Activated naive CD8-positive, alpha-beta T cell treated with anti-CD3 and anti-CD28 coated beads, Interleukin-2, amount 10 ng/mL, durations not matched to agents 7 days and 5 days (primary cell): ENCODE data around the gene SPN. TPM values are rescaled to one million over a fixed set of nuclear protein-coding genes. Genes with fewer than 3 reads are reported as not detected.
A peak's percentile ranks its signal among the peaks of the same experiment; 100 is the strongest.
"Not testable (repeated sequence)": the region's sequence is repeated elsewhere in the genome, so short reads cannot be mapped to it uniquely, and the experiment has no call there.

ENCODE experiments used
- ATAC-seq: fragments of 150-1000 bp; cut with Tn5 transposase; one replicate; pipeline ENCODE4 v1.10.0; 2021; ENCODE audit warnings: low read depth, moderate library complexity
- POLR2A ChIA-PET: fragments of 350-600 bp; sonication (Branson Sonifier 250); formaldehyde crosslinking; loops from one replicate; lab custom pipeline; 2021; ENCODE audit warnings: antibody characterized with exemption; lab: Charles Lee
- DNase-seq: peaks from one replicate; pipeline ENCODE4 v3.0.0; 2021
- H3K27ac Mint-ChIP-seq: one replicate; pipeline ENCODE4 v1.8.0; 2022; ENCODE audit warnings: mild to moderate bottlenecking, mixed read lengths
- H3K27me3 Mint-ChIP-seq: one replicate; pipeline ENCODE4 v1.8.0; 2022; ENCODE audit warnings: mild to moderate bottlenecking, moderate library complexity, mixed read lengths
- H3K36me3 Mint-ChIP-seq: one replicate; pipeline ENCODE4 v1.8.0; 2021; ENCODE audit warnings: mild to moderate bottlenecking, mixed read lengths
- H3K4me1 Mint-ChIP-seq: one replicate; pipeline ENCODE4 v1.8.0; 2021; ENCODE audit warnings: mixed read lengths
- H3K4me3 Mint-ChIP-seq: one replicate; pipeline ENCODE4 v1.8.0; 2022; ENCODE audit warnings: mild to moderate bottlenecking, moderate library complexity, mixed read lengths
- H3K9me3 Mint-ChIP-seq: one replicate; pipeline ENCODE4 v1.8.0; 2021; ENCODE audit warnings: mixed read lengths
- total RNA-seq, 2 experiments: library from RNA; stranded (reverse); gene quantifications; one replicate each; pipeline ENCODE4 v1.2.3, GENCODE V29; 2021

SPN gene, protein sequence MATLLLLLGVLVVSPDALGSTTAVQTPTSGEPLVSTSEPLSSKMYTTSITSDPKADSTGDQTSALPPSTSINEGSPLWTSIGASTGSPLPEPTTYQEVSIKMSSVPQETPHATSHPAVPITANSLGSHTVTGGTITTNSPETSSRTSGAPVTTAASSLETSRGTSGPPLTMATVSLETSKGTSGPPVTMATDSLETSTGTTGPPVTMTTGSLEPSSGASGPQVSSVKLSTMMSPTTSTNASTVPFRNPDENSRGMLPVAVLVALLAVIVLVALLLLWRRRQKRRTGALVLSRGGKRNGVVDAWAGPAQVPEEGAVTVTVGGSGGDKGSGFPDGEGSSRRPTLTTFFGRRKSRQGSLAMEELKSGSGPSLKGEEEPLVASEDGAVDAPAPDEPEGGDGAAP
- total RNA-seq = 100 to 1,000 TPM; 255 to 263 TPM

DNA sequence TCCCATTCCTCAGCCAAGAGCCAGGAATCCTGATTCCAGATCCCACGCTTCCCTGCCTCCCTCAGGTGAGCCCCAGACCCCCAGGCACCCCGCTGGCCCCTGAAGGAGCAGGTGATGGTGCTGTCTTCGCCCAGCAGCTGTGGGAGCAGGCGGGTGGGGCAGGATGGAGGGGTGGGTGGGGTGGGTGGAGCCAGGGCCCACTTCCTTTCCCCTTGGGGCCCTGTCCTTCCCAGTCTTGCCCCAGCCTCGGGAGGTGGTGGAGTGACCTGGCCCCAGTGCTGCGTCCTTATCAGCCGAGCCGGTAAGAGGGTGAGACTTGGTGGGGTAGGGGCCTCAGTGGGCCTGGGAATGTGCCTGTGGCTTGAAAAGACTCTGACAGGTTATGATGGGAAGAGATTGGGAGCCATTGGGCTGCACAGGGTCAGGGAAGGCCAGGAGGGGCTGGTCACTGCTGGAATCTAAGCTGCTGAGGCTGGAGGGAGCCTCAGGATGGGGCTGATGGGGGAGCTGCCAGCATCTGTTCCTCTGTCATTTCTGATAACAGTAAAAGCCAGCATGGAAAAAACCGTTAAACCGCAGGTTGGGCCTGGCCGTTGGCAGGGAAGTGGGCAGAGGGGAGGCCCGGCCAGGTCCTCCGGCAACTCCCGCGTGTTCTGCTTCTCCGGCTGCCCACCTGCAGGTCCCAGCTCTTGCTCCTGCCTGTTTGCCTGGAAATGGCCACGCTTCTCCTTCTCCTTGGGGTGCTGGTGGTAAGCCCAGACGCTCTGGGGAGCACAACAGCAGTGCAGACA is at the start of gene SPN:
Gene SPN, plus strand, starts transcription at position 232 of the 791 bp plus-strand sequence. Its CDS starts 482 bp downstream, at position 714.
- ATAC-seq (peak; percentile 58), DNase-seq (peak; percentile 74)
- H3K27me3 Mint-ChIP-seq = no peaks in the 10 kb centered on the region
- no peaks in the 10 kb centered on the region for H3K9me3 Mint-ChIP-seq
- H3K4me3 Mint-ChIP-seq = peak within 1 kb of the TSS; percentile 99
- peaks cover 46% of the 10 kb centered on the region for H3K36me3 Mint-ChIP-seq
- POLR2A ChIA-PET = interaction anchor here (0.7 to 3.5 kb wide), 12 partner anchors 11 to 145 kb away, joined by 3 to 22 read pairs (median 4); partner anchors contain the start of genes KIF22 and QPRT
- H3K27ac Mint-ChIP-seq = peak within 1 kb of the TSS; percentile 98
- H3K4me1 Mint-ChIP-seq = peaks cover 45% of the 10 kb centered on the region

DNA sequence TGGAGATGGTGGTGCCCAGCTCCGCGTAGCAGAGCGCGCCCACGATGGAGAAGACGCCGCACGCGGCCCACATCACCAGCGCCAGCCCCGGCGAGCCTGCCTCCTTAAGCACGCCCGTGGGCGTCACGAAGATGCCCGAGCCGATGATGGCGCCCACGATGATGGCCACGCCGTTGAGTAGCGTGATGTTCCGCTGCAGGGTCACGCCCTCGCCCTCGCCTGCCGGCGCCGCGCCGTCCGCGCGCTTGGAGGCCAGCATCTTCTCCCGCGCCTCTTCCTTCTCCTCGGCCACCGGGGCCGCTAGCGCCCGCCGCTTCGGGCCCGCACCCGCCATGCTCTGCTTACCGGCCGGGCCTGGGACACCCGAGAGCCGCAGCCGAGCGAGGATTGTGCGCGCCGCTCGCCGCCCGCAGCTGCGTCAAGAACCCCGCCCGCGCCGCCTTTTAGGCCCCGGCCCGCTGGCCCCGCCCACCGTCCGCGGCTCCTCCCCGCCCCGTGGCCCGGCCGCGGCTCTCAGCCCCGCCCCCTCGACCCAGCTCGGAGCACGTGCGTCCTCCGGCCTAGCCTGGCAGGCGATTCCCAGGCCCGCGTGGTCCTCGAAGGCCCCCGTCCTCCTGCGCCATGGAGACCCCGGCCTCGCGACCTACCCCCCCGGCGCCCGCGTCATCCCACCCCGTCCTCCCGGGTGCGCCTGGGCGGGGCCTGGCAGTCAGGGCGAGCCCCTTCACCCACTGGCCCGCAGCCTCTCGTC is 49.6 kb upstream of the SPN start:
- ATAC-seq (peak; percentile 67), DNase-seq (peak; percentile 98)
- H3K4me1 Mint-ChIP-seq, H3K36me3 Mint-ChIP-seq, H3K27me3 Mint-ChIP-seq, H3K9me3 Mint-ChIP-seq: not testable (repeated sequence)
- POLR2A ChIA-PET = interaction anchor here (1.3 to 1.8 kb wide), 2 partner anchors 38 to 50 kb away, joined by 3 to 5 read pairs; partner anchors contain the start of gene SPN
- peak overlapping the region; percentile 80 for H3K4me3 Mint-ChIP-seq
- peak overlapping the region; percentile 92 for H3K27ac Mint-ChIP-seq

DNA sequence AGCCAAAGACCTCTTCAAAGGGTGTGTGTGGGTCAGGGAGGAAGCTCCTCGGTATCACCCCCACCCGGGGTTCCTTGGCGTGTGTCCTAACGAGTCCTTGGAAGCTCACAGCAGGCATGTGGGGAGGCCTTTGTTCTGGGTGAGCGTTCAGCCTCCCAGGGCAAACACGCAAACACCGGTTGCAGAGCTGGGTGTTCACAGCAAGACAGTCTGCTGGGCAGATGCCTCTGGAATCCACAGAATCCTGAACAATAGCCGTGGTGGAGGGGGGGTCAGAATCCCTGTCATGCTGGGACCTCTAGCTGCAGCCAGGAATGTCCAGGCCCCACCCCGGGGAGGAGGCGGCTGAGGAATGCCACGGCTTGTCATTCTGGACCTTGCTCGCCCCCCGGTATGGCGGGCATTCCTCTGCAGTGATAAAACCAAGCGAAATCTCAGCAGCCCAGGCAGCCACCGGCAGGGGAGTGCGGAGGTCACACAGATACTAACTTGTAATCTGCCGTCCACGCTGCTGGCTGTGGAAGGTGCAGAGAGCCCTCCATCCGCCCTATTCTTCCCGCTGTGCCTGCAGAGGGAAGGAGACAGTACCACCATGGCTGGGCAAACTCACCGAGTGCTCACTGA is 48.2 kb upstream of the SPN start:
- H3K36me3 Mint-ChIP-seq, H3K4me1 Mint-ChIP-seq, H3K27ac Mint-ChIP-seq, H3K4me3 Mint-ChIP-seq, ATAC-seq, H3K27me3 Mint-ChIP-seq, H3K9me3 Mint-ChIP-seq, DNase-seq, POLR2A ChIA-PET: not testable (repeated sequence)

DNA sequence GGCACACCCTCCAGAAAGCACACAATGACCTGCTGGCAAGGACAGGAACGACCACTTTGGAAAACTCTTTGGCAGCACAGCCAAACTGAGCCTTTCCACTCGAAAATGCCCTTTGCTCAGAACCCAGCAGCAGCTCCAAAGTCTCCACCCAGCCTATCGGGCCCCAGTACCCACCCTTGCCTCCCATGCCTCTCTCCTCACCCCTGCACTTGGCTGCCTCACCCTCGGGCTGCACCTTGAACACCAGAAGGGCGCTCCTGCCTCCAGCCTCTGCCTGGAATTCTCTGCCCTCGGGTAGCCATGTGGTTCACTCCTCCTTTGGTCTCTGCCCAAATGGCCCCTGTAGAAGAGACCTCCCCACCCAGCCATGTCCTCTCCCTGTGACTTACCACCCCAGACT is 46.9 kb upstream of the SPN start:
- H3K27ac Mint-ChIP-seq, DNase-seq, POLR2A ChIA-PET, ATAC-seq, H3K36me3 Mint-ChIP-seq, H3K4me1 Mint-ChIP-seq, H3K27me3 Mint-ChIP-seq, H3K4me3 Mint-ChIP-seq, H3K9me3 Mint-ChIP-seq: not testable (repeated sequence)

DNA sequence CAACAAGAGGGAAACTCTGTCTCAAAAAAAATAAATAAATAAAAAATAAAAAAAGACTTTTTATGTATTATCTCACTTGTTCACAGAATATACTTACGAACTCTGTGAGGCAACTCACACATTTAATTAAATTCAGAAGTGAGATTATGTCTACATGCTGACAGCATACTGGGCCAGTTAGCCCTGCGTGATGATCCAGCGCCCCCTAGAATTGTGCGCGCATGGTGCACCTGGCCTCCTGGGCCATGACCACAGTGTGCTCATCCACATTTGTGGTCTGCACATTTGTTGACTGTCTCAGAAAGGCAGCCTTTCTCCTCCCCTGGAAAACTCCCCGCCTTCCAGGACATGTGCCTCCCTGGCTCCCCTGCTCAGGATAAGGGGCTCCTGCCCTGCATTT is 42.5 kb upstream of the SPN start:
- H3K4me1 Mint-ChIP-seq, H3K9me3 Mint-ChIP-seq, H3K27me3 Mint-ChIP-seq, H3K36me3 Mint-ChIP-seq, DNase-seq, H3K4me3 Mint-ChIP-seq, H3K27ac Mint-ChIP-seq, POLR2A ChIA-PET: not testable (repeated sequence)
- ATAC-seq = peak; percentile 51

DNA sequence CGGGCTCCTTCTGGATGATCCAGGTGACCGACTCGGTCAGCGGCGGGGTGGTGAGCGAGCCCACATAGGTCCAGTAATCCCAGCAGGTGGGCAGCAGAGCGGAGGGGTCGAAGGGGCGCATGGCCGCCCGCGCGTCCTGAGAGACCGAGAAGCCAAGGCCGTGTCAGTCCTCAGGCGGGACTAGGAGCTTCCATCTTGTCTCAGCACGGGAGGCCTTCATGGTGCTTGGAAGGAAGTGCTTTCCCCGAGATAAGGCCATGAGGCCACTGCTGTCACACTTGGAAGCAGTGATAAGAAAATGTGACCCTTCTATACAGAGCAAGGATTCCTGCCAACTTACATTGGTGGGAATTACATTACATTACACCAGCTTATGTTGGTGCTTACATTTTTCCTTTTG is 40.3 kb upstream of the SPN start:
- not testable (repeated sequence) for H3K4me3 Mint-ChIP-seq, ATAC-seq, H3K27ac Mint-ChIP-seq, H3K36me3 Mint-ChIP-seq, H3K9me3 Mint-ChIP-seq, H3K27me3 Mint-ChIP-seq, DNase-seq
- POLR2A ChIA-PET = interaction anchor here (0.6 kb wide), 1 partner anchor 23 kb away, joined by 7 read pairs; no protein-coding TSS in a partner anchor
- peaks cover 10% of the 10 kb centered on the region for H3K4me1 Mint-ChIP-seq

DNA sequence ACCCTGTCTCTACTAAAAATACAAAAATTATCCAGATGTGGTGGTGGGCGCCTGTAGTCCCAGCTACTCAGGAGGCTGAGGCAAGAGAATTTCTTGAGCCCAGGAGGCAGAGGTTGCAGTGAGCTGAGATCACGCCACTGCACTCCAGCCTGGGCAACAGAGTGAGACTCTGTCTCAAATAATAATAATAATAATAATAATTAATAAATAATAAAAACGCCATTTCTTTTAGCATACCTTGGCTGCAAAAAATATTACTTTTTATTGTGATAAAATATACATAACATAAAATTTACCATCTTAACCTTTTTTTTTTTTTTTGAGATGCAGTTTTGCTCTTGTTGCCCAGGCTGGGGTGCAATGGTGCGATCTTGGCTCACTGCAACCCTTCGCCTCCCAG is 39.8 kb upstream of the SPN start:
- not testable (repeated sequence) for H3K27ac Mint-ChIP-seq, H3K36me3 Mint-ChIP-seq, H3K9me3 Mint-ChIP-seq, DNase-seq, ATAC-seq, H3K27me3 Mint-ChIP-seq, H3K4me3 Mint-ChIP-seq
- H3K4me1 Mint-ChIP-seq = peaks cover 12% of the 10 kb centered on the region
- POLR2A ChIA-PET = interaction anchor here (0.6 kb wide), 1 partner anchor 23 kb away, joined by 7 read pairs; no protein-coding TSS in a partner anchor

DNA sequence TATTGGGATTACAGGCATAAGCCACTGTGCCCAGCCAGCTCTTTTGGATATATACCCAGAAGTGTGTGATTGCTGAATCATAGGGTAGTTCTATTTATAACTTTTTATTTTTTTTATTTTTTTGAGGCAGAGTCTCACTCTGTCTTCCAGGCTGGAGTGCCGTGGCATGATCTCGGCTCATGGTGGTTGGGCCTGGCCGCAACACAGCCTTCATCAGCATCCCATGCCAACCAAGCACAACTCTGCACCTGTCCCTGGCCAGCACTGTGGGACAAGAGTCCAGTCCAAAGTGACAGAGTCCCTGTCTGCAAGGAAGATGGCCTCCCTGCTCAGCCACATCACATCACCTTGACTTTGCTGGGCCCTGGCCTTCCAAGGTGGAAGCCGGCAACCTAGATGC is 37.9 kb upstream of the SPN start:
- H3K9me3 Mint-ChIP-seq, H3K36me3 Mint-ChIP-seq, H3K27me3 Mint-ChIP-seq, POLR2A ChIA-PET, ATAC-seq, H3K27ac Mint-ChIP-seq, H3K4me3 Mint-ChIP-seq, DNase-seq: not testable (repeated sequence)
- peaks cover 15% of the 10 kb centered on the region for H3K4me1 Mint-ChIP-seq

DNA sequence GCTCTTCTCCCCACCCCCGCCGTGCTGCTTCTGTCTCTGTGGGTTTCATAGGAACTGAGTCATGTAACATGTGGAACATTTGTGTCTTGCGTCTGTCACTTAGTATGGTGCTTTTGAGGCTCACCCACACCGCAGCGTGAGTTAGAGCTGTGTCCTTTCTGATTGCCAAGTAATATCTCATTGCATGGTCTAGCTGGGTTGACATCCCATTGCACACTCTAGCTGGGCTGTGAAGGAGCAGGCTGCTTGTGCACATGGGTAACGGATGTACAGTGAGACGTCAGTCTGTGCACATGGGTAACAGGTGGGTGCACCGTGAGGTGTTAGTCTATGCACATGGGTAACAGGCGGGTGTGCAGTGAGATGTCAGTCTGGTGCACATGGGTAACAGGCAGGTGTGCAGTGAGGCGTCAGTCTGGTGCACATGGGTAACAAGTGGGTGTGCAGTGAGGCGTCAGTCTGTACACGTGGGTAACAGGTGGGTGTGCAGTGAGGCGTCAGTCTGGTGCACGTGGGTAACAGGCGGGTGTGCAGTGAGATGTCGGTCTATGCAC is 36.2 kb upstream of the SPN start:
- H3K4me1 Mint-ChIP-seq = peaks cover 15% of the 10 kb centered on the region
- H3K27ac Mint-ChIP-seq = peak overlapping the region; percentile 96
- H3K27me3 Mint-ChIP-seq, H3K9me3 Mint-ChIP-seq, POLR2A ChIA-PET, H3K36me3 Mint-ChIP-seq: not testable (repeated sequence)
- peak; percentile 68 for DNase-seq
- peak overlapping the region; percentile 70 for H3K4me3 Mint-ChIP-seq
- peak; percentile 91 for ATAC-seq

DNA sequence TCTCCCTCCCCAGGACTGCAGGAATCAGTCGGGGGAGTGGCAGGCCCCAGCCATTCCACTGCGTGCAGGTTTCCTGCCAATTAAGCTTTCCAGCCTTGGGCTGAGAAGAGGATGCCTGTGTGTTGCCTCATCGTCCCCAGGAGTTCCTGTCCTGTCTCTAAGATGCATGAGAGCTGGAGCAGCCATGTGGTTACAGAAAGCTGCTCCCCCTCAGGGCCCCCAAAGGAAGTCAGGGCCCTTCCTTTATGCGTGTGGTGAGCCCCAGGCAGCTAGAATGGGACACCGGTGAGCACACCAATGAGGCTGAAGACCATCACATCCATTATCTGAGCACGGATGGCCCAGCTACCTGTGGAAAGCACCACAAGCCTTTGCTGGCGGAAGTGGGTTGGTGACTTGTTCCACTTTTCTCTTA is 35.4 kb upstream of the SPN start:
- ATAC-seq = peak; percentile 59
- Mint-ChIP-seq H3K4me1 (peaks cover 15% of the 10 kb centered on the region), H3K27ac (peak overlapping the region; percentile 96), H3K4me3 (peak overlapping the region; percentile 70)
- POLR2A ChIA-PET, H3K36me3 Mint-ChIP-seq, H3K27me3 Mint-ChIP-seq, H3K9me3 Mint-ChIP-seq: not testable (repeated sequence)
- DNase-seq = peak; percentile 57

DNA sequence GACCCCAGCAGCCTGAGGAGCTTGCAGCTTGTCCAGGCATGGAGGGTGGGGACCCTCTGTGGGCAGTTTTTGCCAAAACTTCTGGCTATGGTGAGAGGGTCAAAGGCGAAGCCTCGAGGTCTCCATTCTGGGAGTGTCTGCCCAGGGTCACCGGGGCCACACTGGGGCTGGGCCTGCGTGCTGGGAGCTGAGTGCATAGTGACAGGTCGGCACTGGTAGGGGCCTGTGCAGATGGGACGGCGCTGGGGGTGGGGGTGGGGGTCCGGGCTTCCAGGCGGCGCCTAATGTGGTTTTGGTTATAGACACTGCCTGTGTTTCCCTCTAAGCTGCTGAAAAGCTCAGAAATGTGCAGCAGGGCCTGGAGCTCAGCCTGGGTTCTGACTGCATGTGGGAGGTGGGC is 34.3 kb upstream of the SPN start:
- Mint-ChIP-seq H3K4me1 (peaks cover 15% of the 10 kb centered on the region), H3K27ac (peak overlapping the region; percentile 43)
- H3K9me3 Mint-ChIP-seq, H3K27me3 Mint-ChIP-seq, ATAC-seq, DNase-seq, H3K4me3 Mint-ChIP-seq, H3K36me3 Mint-ChIP-seq, POLR2A ChIA-PET: not testable (repeated sequence)

DNA sequence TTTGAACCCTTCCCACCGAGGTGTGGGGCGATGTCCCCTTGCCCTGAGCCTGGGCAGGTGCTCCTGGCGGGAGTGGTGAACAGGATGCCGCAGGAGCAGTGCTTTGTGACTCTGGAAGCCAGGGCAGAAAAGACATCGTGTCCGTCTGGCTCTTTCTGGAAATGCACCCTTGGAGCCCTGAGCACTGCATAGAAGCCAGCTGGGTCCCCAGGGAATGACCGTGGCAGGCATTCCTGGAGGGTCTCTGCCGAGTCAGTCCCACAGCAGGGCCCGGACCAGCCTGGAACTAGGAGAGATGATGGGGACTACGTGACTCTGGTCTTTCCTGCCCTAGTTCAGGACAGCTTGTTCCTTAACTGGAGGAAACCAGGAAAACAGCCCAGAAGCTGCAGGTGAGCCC is 33.7 kb upstream of the SPN start:
- ATAC-seq, H3K27me3 Mint-ChIP-seq, H3K36me3 Mint-ChIP-seq, DNase-seq, POLR2A ChIA-PET, H3K9me3 Mint-ChIP-seq, H3K4me3 Mint-ChIP-seq: not testable (repeated sequence)
- peak overlapping the region; percentile 43 for H3K27ac Mint-ChIP-seq
- peaks cover 15% of the 10 kb centered on the region for H3K4me1 Mint-ChIP-seq
